CD4-positive, alpha-beta T cell treated with Interleukin-17A for 1 hour (primary cell): Measurements from ENCODE around the gene TET2.

Experiments
- DNase-seq: peaks from one replicate; pipeline ENCODE4 v3.0.0-alpha.2; 2020

The TET2 gene

DNA sequence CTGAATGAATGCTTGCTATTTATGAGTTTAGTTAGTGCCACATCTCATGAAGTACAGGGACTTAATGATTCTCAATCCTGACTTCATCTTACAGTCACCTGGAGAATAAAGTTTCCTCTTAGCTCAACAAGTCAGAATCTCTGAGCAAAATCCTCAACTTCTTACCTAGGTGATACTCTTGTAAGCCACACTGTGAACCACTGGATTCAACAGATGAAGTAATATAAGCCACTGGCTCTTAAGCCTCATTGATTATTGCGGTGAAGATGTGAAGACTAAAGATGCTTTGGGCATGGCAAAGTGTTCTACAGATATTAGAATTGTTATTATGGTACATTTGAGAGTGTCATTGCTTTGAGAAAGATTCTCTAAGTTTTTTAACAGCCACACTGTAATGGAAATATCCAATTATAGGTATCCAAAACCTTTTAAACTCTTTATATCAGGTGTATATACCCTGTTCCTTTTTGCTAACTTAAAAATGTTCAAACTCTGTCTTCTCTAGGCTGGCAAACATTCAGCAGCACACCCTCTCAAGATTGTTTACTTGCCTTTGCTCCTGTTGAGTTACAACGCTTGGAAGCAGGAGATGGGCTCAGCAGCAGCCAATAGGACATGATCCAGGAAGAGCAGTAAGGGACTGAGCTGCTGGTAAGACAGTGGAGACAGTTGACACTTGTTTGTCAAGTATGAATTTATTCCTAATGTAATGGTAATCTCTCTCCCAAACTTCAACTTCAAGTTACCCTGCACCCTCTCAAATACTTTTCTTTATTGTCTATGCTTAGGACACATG is 43.4 kb downstream of the TET2 start:
- no peak for DNase-seq

DNA sequence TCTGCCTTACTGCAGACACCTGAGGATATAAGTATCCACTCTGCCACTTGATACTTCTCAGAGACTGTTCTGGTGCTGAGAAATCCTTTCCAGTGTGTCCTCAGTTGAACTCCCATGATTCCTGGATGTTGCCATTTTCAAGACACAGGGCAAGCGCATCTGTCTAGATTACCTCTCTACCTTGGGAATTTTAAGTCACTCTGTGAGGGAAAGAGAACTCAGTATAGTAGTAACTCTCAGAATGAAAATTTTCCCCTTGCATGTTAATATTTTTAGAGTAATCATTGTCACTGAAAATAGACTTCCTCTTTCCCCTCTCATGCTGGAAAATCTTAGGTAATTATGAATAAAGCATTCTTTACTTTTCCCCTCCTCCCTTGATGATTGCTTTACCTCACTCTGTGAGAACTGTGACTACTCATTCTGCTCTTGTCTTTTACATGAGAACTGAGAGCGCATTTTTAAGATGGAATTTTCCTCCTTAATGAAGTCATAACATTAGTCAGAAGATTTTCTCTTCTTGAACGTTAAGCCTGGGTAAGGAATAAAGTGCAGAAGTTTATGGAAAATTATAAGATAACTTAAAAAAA is 45.0 kb downstream of the TET2 start:
- peak; percentile 5 for DNase-seq

DNA sequence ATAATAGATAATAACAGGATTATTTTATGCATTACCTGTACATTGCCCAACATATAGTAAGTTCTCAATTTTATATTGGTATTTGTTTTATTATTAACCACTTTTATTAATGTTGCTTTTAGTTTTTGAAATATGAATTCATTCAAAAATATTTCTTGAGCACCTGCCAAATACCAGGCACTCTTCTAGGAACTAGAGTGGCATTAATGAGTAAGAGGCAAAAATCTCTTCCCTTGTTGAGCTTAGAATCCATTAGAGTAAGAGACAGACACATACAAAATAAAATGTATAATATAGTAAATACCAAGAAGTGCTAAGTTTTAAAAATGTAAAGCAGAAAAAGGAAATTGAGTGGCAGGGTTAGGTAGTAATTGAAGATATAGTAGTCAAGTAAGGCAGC is 45.8 kb downstream of the TET2 start:
- DNase-seq: no peak

DNA sequence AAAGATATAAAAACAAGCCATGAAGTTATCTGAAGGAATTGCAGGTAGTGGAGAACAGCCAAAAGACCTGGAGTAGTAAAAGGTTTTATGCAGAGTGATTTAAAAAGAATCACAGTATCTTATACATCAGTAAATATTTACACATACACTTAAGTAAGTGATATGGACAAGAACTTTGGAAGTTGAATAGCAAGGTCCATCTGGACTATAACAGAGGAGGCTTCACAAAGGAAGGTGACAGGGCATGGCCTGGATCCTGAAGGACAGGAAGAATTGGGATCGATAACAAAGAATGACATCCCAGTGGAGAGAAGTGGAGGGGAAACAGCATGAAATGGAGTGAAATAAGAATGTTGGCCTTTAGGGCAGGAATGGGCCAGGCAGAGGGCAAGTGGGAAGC is 46.2 kb downstream of the TET2 start:
- no peak for DNase-seq

DNA sequence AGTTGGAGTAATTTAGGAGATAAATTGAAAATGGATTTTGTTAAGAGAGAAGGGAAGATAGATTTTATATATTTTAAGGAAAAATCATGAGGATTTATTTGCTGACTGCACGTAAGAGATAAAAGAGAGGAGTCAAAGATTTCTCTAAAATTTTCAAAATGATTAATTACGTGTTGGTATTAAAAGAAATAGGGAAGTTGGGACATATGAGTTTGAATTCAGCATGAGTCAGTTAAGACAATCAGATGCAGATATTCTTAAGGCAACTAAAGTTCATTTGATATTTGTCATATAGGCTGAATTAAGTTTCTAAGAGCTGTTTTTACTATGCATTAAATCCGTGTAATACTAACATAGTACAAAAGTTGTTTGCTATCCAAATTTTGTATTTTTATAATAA is 46.9 kb downstream of the TET2 start:
- DNase-seq: no peak

DNA sequence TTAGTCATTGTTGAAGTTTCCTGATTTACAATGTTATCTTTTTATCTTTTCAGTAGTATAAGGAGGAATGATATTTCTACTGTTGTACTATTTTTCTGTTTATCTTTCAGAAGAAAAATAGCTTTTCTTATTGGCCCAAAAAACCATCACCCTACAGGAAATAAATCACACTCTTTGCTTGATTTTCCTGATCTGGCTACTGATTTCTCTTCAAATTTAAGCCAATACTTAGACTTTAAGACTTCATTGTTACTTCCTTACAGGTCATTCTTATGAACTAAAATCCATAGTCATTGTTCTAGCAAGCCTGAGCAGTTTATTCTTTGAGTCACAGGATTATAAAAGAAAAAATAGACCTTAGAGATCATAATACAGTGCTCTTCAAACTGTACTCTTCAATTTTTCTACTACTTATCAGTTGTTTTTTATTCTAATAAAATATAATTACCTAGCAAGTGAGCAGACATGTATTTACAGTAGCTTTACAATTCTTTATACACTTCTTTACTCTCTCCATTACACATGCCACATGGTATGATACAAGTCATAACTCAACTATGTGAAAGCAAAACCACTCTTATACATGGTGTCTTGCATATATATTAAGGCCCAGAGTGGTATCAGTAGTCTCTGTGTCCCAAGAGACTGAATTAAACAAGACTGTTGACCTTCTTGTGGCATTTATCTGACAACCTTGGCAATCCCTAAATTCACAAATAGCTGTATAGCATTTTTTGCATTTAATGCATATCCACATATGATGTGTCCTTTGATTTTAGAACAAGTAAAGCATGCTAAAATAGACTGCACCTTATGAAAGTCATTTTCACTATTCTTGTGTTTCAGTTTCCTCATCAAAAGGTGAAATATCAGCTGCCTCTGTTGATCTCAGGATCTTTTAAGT is 47.9 kb downstream of the TET2 start:
- DNase-seq: no peak

DNA sequence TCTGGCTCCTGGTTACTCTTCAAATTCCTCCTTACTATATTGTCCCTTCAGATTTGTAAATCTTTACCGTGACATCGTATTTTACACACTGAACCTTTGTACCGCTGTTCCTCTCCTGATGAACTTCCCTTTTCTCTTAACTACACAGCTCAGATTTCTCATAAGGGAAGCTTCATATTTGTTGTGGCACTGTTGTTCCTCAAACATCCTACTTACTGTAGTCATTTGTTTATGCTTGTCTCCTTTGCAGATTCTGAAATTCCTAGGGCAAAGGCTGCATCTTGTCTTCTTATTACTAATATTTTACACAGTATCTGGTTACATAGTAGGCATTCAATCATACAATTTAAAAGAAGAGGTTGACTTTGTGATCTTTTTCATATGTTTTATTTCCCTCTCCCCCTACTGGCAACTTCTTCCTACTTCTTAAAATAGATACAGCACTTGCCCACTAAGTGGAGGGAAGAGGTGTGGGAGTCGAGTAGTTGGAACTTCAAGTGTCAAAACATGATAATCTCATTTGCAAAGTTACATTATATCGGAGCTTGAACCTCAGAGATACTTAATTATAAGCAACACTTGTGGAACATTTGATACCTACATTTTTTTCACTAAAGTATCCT is 50.0 kb downstream of the TET2 start:
- no peak for DNase-seq

DNA sequence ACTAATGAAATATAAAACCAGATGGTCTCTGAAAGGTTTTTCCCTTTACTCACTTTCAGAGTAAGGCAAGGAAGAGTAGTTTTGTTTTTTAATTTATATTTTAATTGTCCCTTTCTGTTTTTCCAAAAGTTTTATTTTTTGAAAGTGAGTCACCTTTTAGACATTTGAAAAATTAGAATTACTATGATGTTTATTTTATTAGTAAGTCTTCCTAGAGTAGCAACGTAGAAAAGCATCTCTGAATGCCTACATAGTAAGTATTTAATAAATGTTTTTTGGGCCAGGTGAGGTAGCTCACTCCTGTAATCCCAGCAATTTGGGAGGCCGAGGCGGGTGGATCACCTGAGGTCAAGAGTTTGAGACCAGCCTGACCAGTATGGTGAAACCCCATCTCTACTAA is 51.1 kb downstream of the TET2 start:
- DNase-seq: no peak

DNA sequence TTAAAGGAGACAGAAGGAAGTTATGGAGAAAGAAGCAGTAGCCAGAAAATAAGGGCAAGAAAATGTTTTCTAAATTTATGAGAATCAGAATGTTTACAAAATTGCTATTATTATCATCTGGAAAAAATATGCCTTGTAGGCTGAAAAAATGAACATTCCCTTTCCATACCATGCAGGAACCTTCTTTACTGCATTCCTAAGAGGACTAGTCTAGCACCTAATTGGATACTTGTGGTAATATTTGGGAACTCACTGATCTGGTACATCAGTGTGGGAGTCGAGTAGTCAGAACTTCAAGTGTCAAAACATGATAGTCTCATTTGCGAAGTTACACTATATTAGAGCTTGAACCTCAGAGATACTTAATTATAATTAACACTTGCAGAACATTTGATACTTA is 51.9 kb downstream of the TET2 start:
- DNase-seq: no peak

DNA sequence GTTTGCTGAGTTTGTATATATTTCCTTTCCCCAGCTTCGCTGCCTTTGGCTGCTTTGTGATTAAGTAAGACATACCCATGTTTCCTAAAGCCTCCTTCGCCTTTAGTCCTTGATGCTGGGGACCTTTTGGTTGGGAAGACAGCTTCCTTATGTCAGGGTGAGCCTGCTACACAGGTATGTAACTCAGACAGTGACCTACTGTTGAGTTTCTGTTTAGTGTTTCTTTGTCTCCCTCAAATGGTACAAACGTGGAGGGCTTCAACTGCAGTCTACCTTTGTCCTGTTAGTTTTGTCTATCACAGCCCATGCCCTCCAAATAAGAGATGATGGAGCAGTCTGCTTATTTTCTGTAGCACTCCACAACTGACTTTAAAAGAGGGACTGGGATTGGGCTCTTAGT is 59.5 kb downstream of the TET2 start:
- DNase-seq: no peak

DNA sequence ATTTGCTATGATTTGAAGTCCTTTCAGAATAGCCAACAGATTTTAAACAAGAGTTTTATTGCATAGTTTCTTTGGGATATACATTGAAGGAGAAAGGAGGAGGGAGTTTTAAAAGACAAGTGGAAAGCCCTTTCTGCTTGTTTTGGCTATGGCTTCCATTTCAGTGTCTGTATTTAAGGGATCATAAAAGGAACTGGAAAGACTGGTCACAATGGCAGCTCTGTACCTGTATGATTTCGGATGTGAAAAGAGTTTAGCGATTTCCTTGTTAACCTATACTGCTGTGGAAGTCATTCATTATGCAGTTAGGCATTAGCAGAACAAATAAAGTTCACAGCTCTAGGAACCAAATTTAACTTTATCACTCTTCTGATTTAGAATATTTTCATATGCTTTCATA is 60.7 kb downstream of the TET2 start:
- no peak for DNase-seq

DNA sequence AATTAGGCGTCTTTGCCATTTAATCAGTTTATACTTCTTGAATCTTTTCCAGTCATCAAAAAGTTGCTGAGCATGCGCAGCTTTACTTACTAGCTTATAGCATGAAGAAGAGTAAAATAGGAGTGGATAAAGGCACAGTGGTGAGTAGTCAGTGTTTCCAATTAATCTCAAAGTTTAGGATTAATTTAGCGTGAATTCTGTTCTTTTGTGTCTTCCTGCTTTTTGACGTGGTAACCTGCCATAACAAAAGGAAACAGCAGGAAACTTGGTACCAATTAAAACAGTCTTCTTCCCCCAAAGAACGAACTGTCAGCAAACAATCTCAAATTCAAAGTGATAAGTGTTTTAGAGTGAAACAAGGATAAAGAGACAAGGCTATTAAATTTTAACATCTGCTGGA is 61.9 kb downstream of the TET2 start:
- DNase-seq: no peak

DNA sequence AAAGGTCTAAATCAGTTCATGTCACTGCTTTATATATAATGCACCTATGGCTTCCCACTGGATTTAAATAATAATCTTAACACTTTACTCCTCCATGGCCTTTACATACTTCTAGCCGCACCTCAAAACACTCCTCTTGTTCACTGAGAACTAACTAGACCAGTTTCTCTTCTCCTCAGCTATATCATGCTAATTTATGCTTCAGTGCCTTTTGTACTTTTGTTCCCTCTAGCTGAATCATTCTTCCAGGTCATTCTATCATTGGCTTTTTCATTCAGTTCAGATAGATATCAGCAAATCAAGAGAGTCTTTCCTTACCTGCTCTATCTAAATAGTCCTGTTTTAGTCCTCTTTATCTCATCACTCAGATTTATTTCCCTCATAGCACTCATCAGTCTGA is 64.2 kb downstream of the TET2 start:
- no peak for DNase-seq

DNA sequence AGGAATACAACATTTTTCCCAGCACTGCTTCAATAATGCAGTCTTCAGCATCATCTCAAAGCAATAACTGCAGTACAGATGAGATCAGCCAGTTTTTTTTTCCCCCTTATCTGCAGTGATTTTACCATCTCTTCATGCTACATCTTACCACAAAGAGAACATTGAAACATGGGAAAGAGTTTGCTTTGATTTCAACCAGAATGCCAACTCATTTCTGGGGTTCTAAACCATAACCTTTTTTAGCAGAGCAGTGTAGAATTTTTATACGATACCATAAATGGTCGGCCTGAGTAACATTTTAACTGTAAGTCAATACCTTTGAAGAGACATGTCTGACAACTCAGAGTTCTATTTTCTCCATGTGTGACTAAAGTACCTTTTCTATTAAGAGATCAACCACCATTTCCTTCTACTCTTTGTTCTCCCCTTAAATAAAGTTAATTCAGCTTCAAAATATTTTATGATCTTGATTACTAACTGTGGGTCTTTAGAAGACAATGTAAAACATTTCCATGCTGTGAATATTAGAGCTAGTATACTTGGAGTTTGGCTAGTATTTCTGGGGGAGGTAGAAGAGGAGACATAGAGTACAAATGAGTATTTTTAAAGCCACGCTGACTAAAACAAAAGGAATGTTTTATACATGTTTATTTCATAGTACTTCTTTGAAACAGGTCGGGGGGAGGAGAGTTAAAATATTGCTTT is 69.1 kb downstream of the TET2 start:
- DNase-seq: no peak

DNA sequence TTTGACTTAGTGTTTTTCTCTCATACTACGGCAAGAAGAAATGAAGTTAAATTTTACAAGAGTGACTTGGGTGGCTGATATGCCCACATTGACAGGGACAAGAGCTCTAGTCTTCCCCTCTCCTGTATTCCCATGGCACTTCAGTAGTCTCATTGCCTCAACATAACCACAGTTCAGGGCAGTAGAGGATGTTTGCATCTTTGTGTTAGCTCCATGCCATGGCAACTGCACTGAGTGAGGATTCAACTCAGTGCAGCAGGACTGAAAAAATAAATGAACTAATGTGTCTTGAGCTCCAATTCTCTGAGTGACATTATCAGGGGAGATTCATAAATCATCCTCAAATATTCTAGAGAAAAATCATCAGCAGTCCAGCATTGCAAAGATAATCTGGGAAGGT is 78.8 kb downstream of the TET2 start:
- DNase-seq: no peak

DNA sequence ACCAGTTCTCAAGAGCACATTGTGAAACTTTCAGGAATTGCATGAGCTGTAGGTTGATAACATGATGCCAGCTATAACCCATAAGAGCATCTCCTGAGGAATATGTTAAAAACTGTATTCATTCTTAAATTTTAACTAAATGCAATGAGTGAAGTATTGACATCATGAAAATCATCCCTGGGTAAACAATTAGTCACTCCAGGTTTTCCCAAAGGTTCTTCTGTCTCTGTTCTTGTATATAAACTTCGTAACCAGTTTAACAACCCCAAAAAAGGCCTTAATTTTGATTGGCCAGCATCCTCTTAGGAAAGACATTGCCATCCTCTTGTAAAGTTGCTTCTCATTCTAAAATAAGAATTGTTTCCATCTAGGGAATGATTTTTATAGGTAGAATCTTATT is 80.4 kb downstream of the TET2 start:
- no peak for DNase-seq

DNA sequence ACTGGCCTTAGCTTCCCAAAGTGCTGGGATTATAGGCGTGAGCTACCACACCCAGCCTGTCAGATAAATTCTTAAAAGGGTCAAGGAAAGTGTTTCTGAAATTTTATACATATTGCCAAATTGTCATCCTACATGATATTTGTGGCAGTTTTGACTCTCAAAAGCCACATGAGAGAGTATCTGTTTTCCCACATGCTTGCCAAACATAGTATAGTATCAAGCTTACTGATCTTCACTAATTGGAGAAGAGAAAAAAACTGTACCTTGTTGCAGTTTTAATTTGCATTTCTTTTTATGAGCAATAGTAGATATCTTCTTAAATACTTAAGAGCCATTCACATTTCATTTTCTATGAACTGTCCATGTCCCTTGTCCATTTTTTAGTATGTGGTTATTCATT is 83.6 kb downstream of the TET2 start:
- no peak for DNase-seq

DNA sequence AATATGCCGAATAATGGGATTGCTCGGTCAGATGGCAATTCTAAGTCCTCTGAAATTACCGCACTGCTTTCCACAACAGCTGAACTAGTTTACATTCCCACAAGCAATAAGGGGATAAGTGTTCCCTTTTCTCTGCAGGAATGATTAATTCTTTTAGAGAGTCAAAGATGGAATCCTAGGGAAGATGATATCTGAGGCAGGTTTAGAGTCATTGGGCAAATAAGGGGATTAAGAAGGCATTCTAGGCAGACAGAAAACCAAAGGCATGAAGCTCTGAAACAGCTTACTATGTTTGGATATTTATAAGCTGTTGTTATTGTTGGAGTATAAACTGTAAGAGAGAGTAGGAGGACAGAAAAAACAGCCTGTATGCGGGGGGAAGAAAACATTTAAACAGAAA is 85.7 kb downstream of the TET2 start:
- no peak for DNase-seq

DNA sequence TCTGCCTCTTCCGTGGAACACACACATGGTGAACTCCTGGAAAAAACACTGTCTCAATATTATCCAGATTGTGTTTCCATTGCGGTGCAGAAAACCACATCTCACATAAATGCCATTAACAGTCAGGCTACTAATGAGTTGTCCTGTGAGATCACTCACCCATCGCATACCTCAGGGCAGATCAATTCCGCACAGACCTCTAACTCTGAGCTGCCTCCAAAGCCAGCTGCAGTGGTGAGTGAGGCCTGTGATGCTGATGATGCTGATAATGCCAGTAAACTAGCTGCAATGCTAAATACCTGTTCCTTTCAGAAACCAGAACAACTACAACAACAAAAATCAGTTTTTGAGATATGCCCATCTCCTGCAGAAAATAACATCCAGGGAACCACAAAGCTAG is 87.9 kb downstream of the TET2 start:
- DNase-seq: no peak

DNA sequence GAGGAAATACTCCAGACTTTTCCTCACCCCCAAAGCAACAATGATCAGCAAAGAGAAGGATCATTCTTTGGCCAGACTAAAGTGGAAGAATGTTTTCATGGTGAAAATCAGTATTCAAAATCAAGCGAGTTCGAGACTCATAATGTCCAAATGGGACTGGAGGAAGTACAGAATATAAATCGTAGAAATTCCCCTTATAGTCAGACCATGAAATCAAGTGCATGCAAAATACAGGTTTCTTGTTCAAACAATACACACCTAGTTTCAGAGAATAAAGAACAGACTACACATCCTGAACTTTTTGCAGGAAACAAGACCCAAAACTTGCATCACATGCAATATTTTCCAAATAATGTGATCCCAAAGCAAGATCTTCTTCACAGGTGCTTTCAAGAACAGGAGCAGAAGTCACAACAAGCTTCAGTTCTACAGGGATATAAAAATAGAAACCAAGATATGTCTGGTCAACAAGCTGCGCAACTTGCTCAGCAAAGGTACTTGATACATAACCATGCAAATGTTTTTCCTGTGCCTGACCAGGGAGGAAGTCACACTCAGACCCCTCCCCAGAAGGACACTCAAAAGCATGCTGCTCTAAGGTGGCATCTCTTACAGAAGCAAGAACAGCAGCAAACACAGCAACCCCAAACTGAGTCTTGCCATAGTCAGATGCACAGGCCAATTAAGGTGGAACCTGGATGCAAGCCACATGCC is 89.7 kb downstream of the TET2 start:
- DNase-seq: no peak

DNA sequence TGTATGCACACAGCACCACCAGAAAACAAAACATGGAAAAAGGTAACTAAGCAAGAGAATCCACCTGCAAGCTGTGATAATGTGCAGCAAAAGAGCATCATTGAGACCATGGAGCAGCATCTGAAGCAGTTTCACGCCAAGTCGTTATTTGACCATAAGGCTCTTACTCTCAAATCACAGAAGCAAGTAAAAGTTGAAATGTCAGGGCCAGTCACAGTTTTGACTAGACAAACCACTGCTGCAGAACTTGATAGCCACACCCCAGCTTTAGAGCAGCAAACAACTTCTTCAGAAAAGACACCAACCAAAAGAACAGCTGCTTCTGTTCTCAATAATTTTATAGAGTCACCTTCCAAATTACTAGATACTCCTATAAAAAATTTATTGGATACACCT is 90.2 kb downstream of the TET2 start:
- no peak for DNase-seq

DNA sequence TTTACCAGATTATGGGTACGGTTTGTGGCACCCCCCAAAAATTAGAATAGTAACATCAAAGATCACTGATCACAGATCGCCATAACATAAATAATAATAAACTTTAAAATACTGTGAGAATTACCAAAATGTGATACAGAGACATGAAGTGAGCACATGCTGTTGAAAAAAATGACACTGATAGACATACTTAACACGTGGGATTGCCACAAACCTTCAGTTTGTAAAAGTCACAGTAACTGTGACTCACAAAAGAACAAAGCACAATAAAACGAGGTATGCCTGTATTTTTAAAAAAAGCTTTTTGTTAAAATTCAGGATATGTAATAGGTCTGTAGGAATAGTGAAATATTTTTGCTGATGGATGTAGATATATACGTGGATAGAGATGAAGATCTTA is 93.4 kb downstream of the TET2 start:
- no peak for DNase-seq
